Astrocyte of the cerebellum (primary cell): ENCODE results near the gene MARCHF10.

Experiments used
- DNase-seq: peaks from one replicate; pipeline ENCODE4 v3.0.0-alpha.2; 2011; ENCODE audit warnings: low read depth
- H3K4me3 ChIP-seq: 2 replicates; pipeline ENCODE4 v1.5.1; 2011; ENCODE audit warnings: mild to moderate bottlenecking, low read depth, low read length, moderate library complexity
- CTCF ChIP-seq: IDR thresholded peaks from 2 replicates; pipeline ENCODE4 v1.5.1; 2012; ENCODE audit warnings: low read length, low read depth, moderate library complexity, mild to moderate bottlenecking; ENCODE audit errors: missing control alignments
- in situ Hi-C: cut with HindIII; loops from 2 replicates; pipeline ENCODE4 v1.10.0; 2017; ENCODE audit warnings: low sequenced_read_pairs

Gene MARCHF10

GRCh38 chr17:62827746-62828485, 19.8 kb upstream of the MARCHF10 start:
- in situ Hi-C loops = no loop called here
- no peak for DNase-seq
- TF ChIP-seq CTCF = no peak
- no peak overlapping the region for H3K4me3 ChIP-seq

- no peak overlapping the region for H3K4me3 ChIP-seq
- in situ Hi-C loops = no loop called here
- no peak for DNase-seq
- no peak for TF ChIP-seq CTCF
These were observed 18.8 kb upstream of the MARCHF10 start for GRCh38 chr17:62826956-62827355.

- TF ChIP-seq CTCF = no peak
- no peak for DNase-seq
- in situ Hi-C loops = no loop called here
- H3K4me3 ChIP-seq = no peak overlapping the region
These were observed 17.1 kb upstream of the MARCHF10 start for GRCh38 chr17:62825182-62825581.

GRCh38 chr17:62824290-62825131, 16.4 kb upstream of the MARCHF10 start:
- DNase-seq = peak; percentile 97
- in situ Hi-C loops = no loop called here
- H3K4me3 ChIP-seq = no peak overlapping the region
- no peak for TF ChIP-seq CTCF

GRCh38 chr17:62823111-62823893, 15.2 kb upstream of the MARCHF10 start:
- TF ChIP-seq CTCF = no peak
- no peak overlapping the region for H3K4me3 ChIP-seq
- no peak for DNase-seq
- in situ Hi-C loops = no loop called here

GRCh38 chr17:62822080-62822904, 14.2 kb upstream of the MARCHF10 start:
- in situ Hi-C loops = no loop called here
- TF ChIP-seq CTCF = no peak
- DNase-seq = no peak
- no peak overlapping the region for H3K4me3 ChIP-seq
